PFSK-1 (cell line): ENCODE results near the gene RPS15.

Experiments
- FOXP2 ChIP-seq: optimal IDR thresholded peaks from 2 replicates; pipeline ENCODE3; 2011; ENCODE audit warnings: borderline replicate concordance, control low read depth, inconsistent platforms; ENCODE audit not compliant: insufficient read depth; ENCODE audit errors: extremely low read length, extremely low read depth
- POLR2AphosphoS5 ChIP-seq: IDR thresholded peaks from 2 replicates; pipeline ENCODE4 v1.6.1; 2012; ENCODE audit warnings: low read depth, mild to moderate bottlenecking, control low read depth, low read length, moderate library complexity
- REST ChIP-seq, 2 experiments: IDR thresholded peaks; 2 replicates each; pipeline versions ENCODE4 v1.6.1 to v1.8.0; 2011 to 2012; ENCODE audit warnings: low read depth in 2 of 2, low read length in 2 of 2, control low read depth in 1 of 2, inconsistent platforms in 1 of 2, mild to moderate bottlenecking in 1 of 2, moderate library complexity in 1 of 2; ENCODE audit not compliant: insufficient read depth in 1 of 2
- SIN3A ChIP-seq: IDR thresholded peaks from 2 replicates; pipeline ENCODE4 v1.6.1; 2012; ENCODE audit warnings: mild to moderate bottlenecking, low read length, moderate library complexity, borderline replicate concordance; ENCODE audit not compliant: insufficient read depth
- TAF1 ChIP-seq: IDR thresholded peaks from 2 replicates; pipeline ENCODE4 v1.6.1; 2012; ENCODE audit warnings: low read length, control low read depth, borderline replicate concordance; ENCODE audit not compliant: insufficient read depth

Gene RPS15

GRCh38 chr19:1470305-1471009, 32.3 kb downstream of the RPS15 start:
- TF ChIP-seq REST (IDR thresholded peaks at IDR 0.05; ENCODE audit: insufficient read depth in 1 of 2, low read depth in 2 of 2, low read length in 2 of 2) (no peak), FOXP2 (peak; percentile 47), POLR2AphosphoS5 (no peak), SIN3A (peak; percentile 86; the same call in 1 of the 2 replicates), TAF1 (no peak)

GRCh38 chr19:1471010-1471514, 32.9 kb downstream of the RPS15 start:
- TF ChIP-seq REST (IDR thresholded peaks at IDR 0.05; ENCODE audit: insufficient read depth in 1 of 2, low read depth in 2 of 2, low read length in 2 of 2) (no peak), POLR2AphosphoS5 (no peak), FOXP2 (peak; percentile 20), SIN3A (no peak), TAF1 (no peak)

GRCh38 chr19:1471515-1472160, 33.4 kb downstream of the RPS15 start:
- no peak for TF ChIP-seq FOXP2
- TF ChIP-seq SIN3A: no peak
- TF ChIP-seq POLR2AphosphoS5: no peak
- no peak for TF ChIP-seq TAF1
- TF ChIP-seq REST (IDR thresholded peaks at IDR 0.05; ENCODE audit: insufficient read depth in 1 of 2, low read depth in 2 of 2, low read length in 2 of 2): no peak

- TF ChIP-seq TAF1 (no peak), SIN3A (no peak), REST (IDR thresholded peaks at IDR 0.05; ENCODE audit: insufficient read depth in 1 of 2, low read depth in 2 of 2, low read length in 2 of 2) (no peak), POLR2AphosphoS5 (no peak), FOXP2 (no peak)
These were observed 34.3 kb downstream of the RPS15 start for GRCh38 chr19:1472231-1473084.
